IMR-90 (cell line): Measurements from ENCODE around the gene SPATA32. TPM values are rescaled to one million over a fixed set of nuclear protein-coding genes. Genes with fewer than 3 reads are reported as not detected.

ENCODE experiments used
- ATAC-seq: fragments of 200-7000 bp; cut with Tn5 transposase; 2 replicates; pipeline ENCODE4 v1.9.1; 2020; ENCODE audit warnings: low read depth, mild to moderate bottlenecking, moderate library complexity
- BruUV-seq: library from RNA; stranded (reverse); fragments of 400-500 nt; replicated peaks from 2 replicates; lab custom pipeline; 2021; lab: Mats Ljungman, UMichigan
- CTCF ChIA-PET: fragments of 300-600 bp; formaldehyde crosslinking; extraction: SDS; loops from one replicate; lab custom pipeline; 2021; ENCODE audit warnings: antibody characterized with exemption; lab: Yijun Ruan, JAX
- POLR2A ChIA-PET: fragments of 300-600 bp; sonication (Branson Sonifier 250); formaldehyde crosslinking; loops from one replicate; lab custom pipeline; 2022; ENCODE audit warnings: antibody characterized with exemption; ENCODE audit not compliant: unreplicated experiment; lab: Charles Lee
- DNase-seq: peaks from one replicate; pipeline ENCODE4 v3.0.0; 2013
- H2AFZ ChIP-seq: replicated peaks from 2 replicates; pipeline ENCODE3; 2013; ENCODE audit warnings: low read length, mild to moderate bottlenecking; ENCODE audit not compliant: poor library complexity
- H2AK5ac ChIP-seq: 2 replicates; pipeline ENCODE4 v1.6.1; 2013; ENCODE audit warnings: low read depth, low read length, inconsistent platforms
- H2AK9ac ChIP-seq: replicated peaks from 2 replicates; pipeline ENCODE3; 2013; ENCODE audit warnings: mild to moderate bottlenecking, low read depth, low read length, moderate library complexity; ENCODE audit not compliant: poor library complexity
- H2BK120ac ChIP-seq: 2 replicates; pipeline ENCODE4 v1.6.1; 2013; ENCODE audit warnings: low read depth, low read length, inconsistent platforms
- H2BK15ac ChIP-seq: 3 replicates; pipeline ENCODE4 v1.6.1; 2013; ENCODE audit warnings: low read depth, low read length, inconsistent platforms
- H2BK20ac ChIP-seq: 2 replicates; pipeline ENCODE4 v1.6.1; 2013; ENCODE audit warnings: low read depth, mild to moderate bottlenecking, inconsistent platforms, low read length, moderate library complexity
- H2BK5ac ChIP-seq: 2 replicates; pipeline ENCODE4 v1.6.1; 2013; ENCODE audit warnings: mild to moderate bottlenecking, low read depth, low read length, inconsistent platforms; ENCODE audit not compliant: poor library complexity, severe bottlenecking
- H3K14ac ChIP-seq: replicated peaks from 2 replicates; pipeline ENCODE4 v1.6.1; 2013; ENCODE audit warnings: low read depth, low read length, inconsistent platforms
- H3K18ac ChIP-seq: 2 replicates; pipeline ENCODE4 v1.6.1; 2013; ENCODE audit warnings: low read depth, low read length, control low read depth
- H3K23ac ChIP-seq: 2 replicates; pipeline ENCODE4 v1.6.1; 2013; ENCODE audit warnings: low read depth, low read length, inconsistent platforms
- H3K27ac ChIP-seq: 2 replicates; pipeline ENCODE4 v1.5.1; 2013; ENCODE audit warnings: mild to moderate bottlenecking, control low read depth, low read length; ENCODE audit not compliant: insufficient read depth
- H3K27me3 ChIP-seq: 2 replicates; pipeline ENCODE4 v1.6.1; 2013; ENCODE audit warnings: low read length; ENCODE audit not compliant: control insufficient read depth, insufficient read depth
- H3K36me3 ChIP-seq: 2 replicates; pipeline ENCODE4 v1.6.1; 2013; ENCODE audit warnings: low read length, mixed read lengths; ENCODE audit not compliant: control insufficient read depth, insufficient read depth
- H3K4ac ChIP-seq: 2 replicates; pipeline ENCODE4 v1.6.1; 2013; ENCODE audit warnings: low read depth, low read length, inconsistent platforms
- H3K4me1 ChIP-seq: 2 replicates; pipeline ENCODE4 v1.6.1; 2013; ENCODE audit warnings: low read length, mixed read lengths; ENCODE audit not compliant: control insufficient read depth, insufficient read depth
- H3K4me2 ChIP-seq: 2 replicates; pipeline ENCODE4 v1.6.1; 2013; ENCODE audit warnings: low read depth, mild to moderate bottlenecking, control low read depth, low read length, moderate library complexity
- H3K4me3 ChIP-seq: 2 replicates; pipeline ENCODE4 v1.5.1; 2013; ENCODE audit warnings: low read depth, mild to moderate bottlenecking, control low read depth, low read length, moderate library complexity; ENCODE audit not compliant: insufficient read depth
- H3K56ac ChIP-seq: 2 replicates; pipeline ENCODE4 v1.6.1; 2013; ENCODE audit warnings: low read length, inconsistent platforms; ENCODE audit not compliant: insufficient read depth; ENCODE audit errors: extremely low read depth
- H3K79me1 ChIP-seq, 2 experiments: 2 replicates each; pipeline ENCODE4 v1.6.1; 2013; ENCODE audit warnings: low read length in 2 of 2, inconsistent platforms in 1 of 2, low read depth in 1 of 2
- H3K9ac ChIP-seq: 2 replicates; pipeline ENCODE4 v1.6.1; 2013; ENCODE audit warnings: low read depth, low read length, control low read depth
- H3K9me1 ChIP-seq: 2 replicates; pipeline ENCODE4 v1.6.1; 2013; ENCODE audit warnings: low read length, inconsistent platforms; ENCODE audit not compliant: insufficient read depth
- H3K9me3 ChIP-seq: 2 replicates; pipeline ENCODE4 v1.6.1; 2013; ENCODE audit warnings: low read length; ENCODE audit not compliant: control insufficient read depth, insufficient read depth
- H4K20me1 ChIP-seq: 2 replicates; pipeline ENCODE4 v1.6.1; 2013; ENCODE audit warnings: low read length, inconsistent platforms; ENCODE audit not compliant: insufficient read depth
- H4K5ac ChIP-seq: 2 replicates; pipeline ENCODE4 v1.6.1; 2013; ENCODE audit warnings: mild to moderate bottlenecking, low read depth, low read length, control low read depth
- H4K8ac ChIP-seq, 2 experiments: 2 replicates each; pipeline ENCODE4 v1.6.1; 2013; ENCODE audit warnings: low read depth in 2 of 2, low read length in 2 of 2, control low read depth in 1 of 2, inconsistent platforms in 1 of 2
- H4K91ac ChIP-seq: 2 replicates; pipeline ENCODE4 v1.6.1; 2013; ENCODE audit warnings: low read depth, low read length, inconsistent platforms; ENCODE audit not compliant: insufficient read depth
- BHLHE40 ChIP-seq: fragments of 150-350 bp; IDR thresholded peaks from 2 replicates; pipeline ENCODE4 v1.6.1; 2016; ENCODE audit warnings: mild to moderate bottlenecking, low read depth, low read length
- CEBPB ChIP-seq: IDR thresholded peaks from 2 replicates; pipeline ENCODE4 v1.6.1; 2012; ENCODE audit warnings: low read depth, low read length, improper control_type of control experiment
- CHD1 ChIP-seq: IDR thresholded peaks from 2 replicates; pipeline ENCODE4 v1.6.1; 2012; ENCODE audit warnings: low read depth, low read length, improper control_type of control experiment
- FOS ChIP-seq: fragments of 150-350 bp; IDR thresholded peaks from 2 replicates; pipeline ENCODE4 v1.6.1; 2016; ENCODE audit warnings: low read depth, low read length
- MAFK ChIP-seq: IDR thresholded peaks from 2 replicates; pipeline ENCODE4 v1.6.1; 2012; ENCODE audit warnings: low read depth, low read length, improper control_type of control experiment
- MAZ ChIP-seq: IDR thresholded peaks from 2 replicates; pipeline ENCODE4 v1.6.1; 2012; ENCODE audit warnings: low read depth, mild to moderate bottlenecking, low read length, improper control_type of control experiment, moderate library complexity, borderline replicate concordance
- MXI1 ChIP-seq: IDR thresholded peaks from 2 replicates; pipeline ENCODE4 v1.6.1; 2012; ENCODE audit warnings: low read depth, mild to moderate bottlenecking, low read length, moderate library complexity, borderline replicate concordance
- NFE2L2 ChIP-seq: fragments of 150-350 bp; IDR thresholded peaks from 2 replicates; pipeline ENCODE4 v1.6.1; 2016; ENCODE audit warnings: low read depth, mild to moderate bottlenecking, low read length
- POLR2A ChIP-seq: IDR thresholded peaks from 2 replicates; pipeline ENCODE4 v1.6.1; 2012; ENCODE audit warnings: mild to moderate bottlenecking, low read depth, low read length
- RAD21 ChIP-seq: IDR thresholded peaks from 2 replicates; pipeline ENCODE4 v1.6.1; 2012; ENCODE audit warnings: low read length, improper control_type of control experiment
- RCOR1 ChIP-seq: IDR thresholded peaks from 2 replicates; pipeline ENCODE4 v1.6.1; 2012; ENCODE audit warnings: mild to moderate bottlenecking, low read length, improper control_type of control experiment; ENCODE audit not compliant: insufficient replicate concordance
- RFX5 ChIP-seq: IDR thresholded peaks from 2 replicates; pipeline ENCODE4 v1.8.0; 2012; ENCODE audit warnings: low read depth, mild to moderate bottlenecking, low read length, moderate library complexity
- SMC3 ChIP-seq: fragments of 150-350 bp; IDR thresholded peaks from 2 replicates; pipeline ENCODE4 v1.6.1; 2016; ENCODE audit warnings: low read depth, mild to moderate bottlenecking, antibody characterized with exemption, low read length, moderate library complexity
- USF2 ChIP-seq: fragments of 150-350 bp; IDR thresholded peaks from 2 replicates; pipeline ENCODE4 v1.6.1; 2017; ENCODE audit warnings: mild to moderate bottlenecking, antibody characterized with exemption, low read length, low read depth
- WGBS, 2 experiments: methylation state at CpG; one replicate each; pipeline versions ENCODE4 v1.1.5 to v1.1.7; 2013; ENCODE audit warnings: missing lambda C conversion rate in 2 of 2; ENCODE audit not compliant: insufficient read length in 1 of 2; ENCODE audit errors: extremely low coverage in 2 of 2; 5-methylcytosine and 5-hydroxymethylcytosine counted together
- dilution Hi-C: fragments of 300-500 bp; cut with HindIII; formaldehyde crosslinking; loops from one replicate; pipeline ENCODE4 v1.14.3; 2018; ENCODE audit warnings: low sequenced_read_pairs; ENCODE audit not compliant: unreplicated experiment
- in situ Hi-C: fragments of 300-500 bp; cut with MboI; formaldehyde crosslinking; loops from 3 replicates; pipeline ENCODE4 v1.14.3; 2019; ENCODE audit warnings: low sequenced_read_pairs, inconsistent platforms, mixed read lengths
- intact Hi-C: fragments of 100-400 bp; cut with micrococcal nuclease; formaldehyde crosslinking; loops from 2 replicates; pipeline ENCODE4 v1.10.0; 2022
- polyA plus RNA-seq, 3 experiments: library from polyadenylated mRNA; depleted of rRNA; stranded (reverse); fragments of >200 nt; gene quantifications; 2 replicates each; pipeline ENCODE4 v1.2.3, GENCODE V29; 2012; ENCODE audit warnings: low replicate concordance in 1 of 3
- total RNA-seq: library from RNA; depleted of rRNA; stranded (reverse); fragments of >200 nt; gene quantifications from 2 replicates; pipeline ENCODE4 v1.2.3, GENCODE V29; 2012
- TF ChIP-seq, protein P1 (sequence below): fragments of 150-350 bp; IDR thresholded peaks from 2 replicates; pipeline ENCODE4 v1.6.1; 2016; ENCODE audit warnings: low read depth, mild to moderate bottlenecking, low read length, moderate library complexity, borderline replicate concordance
- TF ChIP-seq, protein P2 (sequence below): conservative IDR thresholded peaks from 2 replicates; pipeline ENCODE4 v1.5.1; 2012; ENCODE audit warnings: mild to moderate bottlenecking, low read depth, low read length, improper control_type of control experiment

The SPATA32 gene
- total and polyA plus RNA-seq, 2 of the 4 experiments (the other 2 are of a cell fraction): 0.18 TPM; not detected in 1

DNA sequence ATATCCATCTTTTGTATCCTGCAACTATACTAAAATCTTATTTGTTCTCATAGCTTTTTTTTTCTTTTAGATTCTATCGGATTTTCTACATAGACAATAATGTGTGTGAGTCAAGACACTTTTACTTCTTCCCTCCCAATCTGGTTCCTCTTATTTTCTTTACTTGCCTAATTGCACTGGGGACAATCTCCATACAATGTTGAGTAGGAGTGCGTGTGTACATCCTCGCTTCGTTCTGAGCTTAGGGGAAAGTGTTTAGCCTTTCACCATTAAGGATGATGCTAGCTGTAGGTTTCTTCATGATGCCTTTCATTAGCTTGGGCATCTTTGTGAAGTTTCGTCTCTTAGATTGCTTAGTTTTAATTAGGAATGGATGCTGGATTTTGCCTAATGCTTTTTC lies 2.9 kb downstream of the SPATA32 start:
- Histone ChIP-seq H3K27ac (no peak overlapping the region), H2BK120ac (no peak overlapping the region), H4K91ac (no peak overlapping the region), H3K4me2 (no peak overlapping the region), H3K14ac (no peak overlapping the region; the same call in 1 of the 2 replicates), H3K36me3 (peaks cover 7% of the 10 kb centered on the region), H3K4me1 (peaks cover 19% of the 10 kb centered on the region), H2BK15ac (no peak overlapping the region), H2AK5ac (no peak overlapping the region), H2BK20ac (no peak overlapping the region), H2AK9ac (no peak overlapping the region), H2BK5ac (no peak overlapping the region), H3K18ac (no peak overlapping the region), H3K4me3 (no peak overlapping the region), H3K56ac (no peak overlapping the region), H3K9ac (no peak overlapping the region), H3K4ac (no peak overlapping the region), H4K5ac (no peak overlapping the region), H3K23ac (no peak overlapping the region), H3K9me3 (no peaks in the 10 kb centered on the region), H3K27me3 (no peaks in the 10 kb centered on the region), H2AFZ (no peak overlapping the region), H3K79me1 (no peaks in the 10 kb centered on the region; a peak in 1 of 4 replicates), H3K9me1 (no peaks in the 10 kb centered on the region), H4K20me1 (peaks cover 3% of the 10 kb centered on the region; the same call in 1 of the 2 replicates), H4K8ac (no peak overlapping the region)
- DNase-seq (no peak), ATAC-seq (no peak)
- ChIA-PET CTCF (no interaction called here), POLR2A (no interaction called here)
- intact Hi-C loops (no loop called here), in situ Hi-C loops (no loop called here), dilution Hi-C loops (no loop called here)
- BruUV-seq: no TSS peak
- TF ChIP-seq FOS (no peak), CHD1 (no peak), MAZ (no peak), POLR2A (no peak), BHLHE40 (no peak), RAD21 (no peak), RCOR1 (no peak), CEBPB (no peak), SMC3 (no peak), NFE2L2 (no peak), MAFK (no peak), USF2 (no peak), MXI1 (no peak), RFX5 (no peak)
- TF ChIP-seq, protein P1, sequence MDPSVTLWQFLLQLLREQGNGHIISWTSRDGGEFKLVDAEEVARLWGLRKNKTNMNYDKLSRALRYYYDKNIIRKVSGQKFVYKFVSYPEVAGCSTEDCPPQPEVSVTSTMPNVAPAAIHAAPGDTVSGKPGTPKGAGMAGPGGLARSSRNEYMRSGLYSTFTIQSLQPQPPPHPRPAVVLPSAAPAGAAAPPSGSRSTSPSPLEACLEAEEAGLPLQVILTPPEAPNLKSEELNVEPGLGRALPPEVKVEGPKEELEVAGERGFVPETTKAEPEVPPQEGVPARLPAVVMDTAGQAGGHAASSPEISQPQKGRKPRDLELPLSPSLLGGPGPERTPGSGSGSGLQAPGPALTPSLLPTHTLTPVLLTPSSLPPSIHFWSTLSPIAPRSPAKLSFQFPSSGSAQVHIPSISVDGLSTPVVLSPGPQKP: no peak
- TF ChIP-seq, protein P2, sequence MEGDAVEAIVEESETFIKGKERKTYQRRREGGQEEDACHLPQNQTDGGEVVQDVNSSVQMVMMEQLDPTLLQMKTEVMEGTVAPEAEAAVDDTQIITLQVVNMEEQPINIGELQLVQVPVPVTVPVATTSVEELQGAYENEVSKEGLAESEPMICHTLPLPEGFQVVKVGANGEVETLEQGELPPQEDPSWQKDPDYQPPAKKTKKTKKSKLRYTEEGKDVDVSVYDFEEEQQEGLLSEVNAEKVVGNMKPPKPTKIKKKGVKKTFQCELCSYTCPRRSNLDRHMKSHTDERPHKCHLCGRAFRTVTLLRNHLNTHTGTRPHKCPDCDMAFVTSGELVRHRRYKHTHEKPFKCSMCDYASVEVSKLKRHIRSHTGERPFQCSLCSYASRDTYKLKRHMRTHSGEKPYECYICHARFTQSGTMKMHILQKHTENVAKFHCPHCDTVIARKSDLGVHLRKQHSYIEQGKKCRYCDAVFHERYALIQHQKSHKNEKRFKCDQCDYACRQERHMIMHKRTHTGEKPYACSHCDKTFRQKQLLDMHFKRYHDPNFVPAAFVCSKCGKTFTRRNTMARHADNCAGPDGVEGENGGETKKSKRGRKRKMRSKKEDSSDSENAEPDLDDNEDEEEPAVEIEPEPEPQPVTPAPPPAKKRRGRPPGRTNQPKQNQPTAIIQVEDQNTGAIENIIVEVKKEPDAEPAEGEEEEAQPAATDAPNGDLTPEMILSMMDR: no peak
- no CpG with 5 or more reads among the region's 5 CpGs for WGBS, 2 experiments
